NCI-H2107 (cell line): Measurements from ENCODE around the gene SMO.
"Not testable (repeated sequence)": the region's sequence is repeated elsewhere in the genome, so short reads cannot be mapped to it uniquely, and the experiment has no call there.

Source experiments
- DNase-seq: peaks from one replicate; lab custom pipeline; 2025; lab: John Stamatoyannopoulos, UW

The SMO gene

DNA sequence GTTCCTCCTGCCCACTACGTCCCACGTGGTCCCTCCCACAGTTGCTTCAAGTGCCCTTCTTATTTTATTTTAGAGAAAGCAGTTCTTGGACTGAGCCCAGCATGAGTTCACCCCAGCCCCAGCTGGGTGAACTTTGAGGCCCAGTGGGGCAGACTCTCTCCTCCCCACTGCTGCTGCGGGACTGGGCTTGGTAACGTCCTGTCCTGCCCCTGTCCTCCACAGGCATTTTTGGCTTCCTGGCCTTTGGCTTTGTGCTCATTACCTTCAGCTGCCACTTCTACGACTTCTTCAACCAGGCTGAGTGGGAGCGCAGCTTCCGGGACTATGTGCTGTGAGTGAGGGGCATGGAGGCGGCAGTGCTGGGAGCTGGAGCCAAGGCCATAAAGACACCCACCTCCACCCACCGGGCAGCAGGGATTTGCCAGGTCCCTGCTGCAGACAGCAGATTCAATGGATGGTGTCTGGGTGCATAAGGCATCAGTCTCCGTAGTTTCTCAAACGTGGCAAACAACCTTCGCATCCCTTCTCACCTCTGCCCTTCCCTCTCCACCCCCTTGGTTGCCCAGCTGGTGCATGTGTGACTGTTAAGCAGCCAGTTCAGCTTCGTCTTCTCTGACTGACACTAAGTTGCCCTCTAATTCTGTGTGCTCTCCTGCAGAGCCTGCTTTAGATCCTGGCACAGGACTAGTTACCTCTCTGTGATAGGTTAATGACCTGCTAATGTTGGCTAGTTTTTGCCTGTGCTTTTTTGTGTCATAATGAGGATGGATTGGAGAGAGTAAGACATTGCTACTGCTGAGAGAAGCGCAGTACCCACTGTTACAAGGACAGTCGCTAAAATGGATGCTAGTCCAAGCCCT is 20.9 kb downstream of the SMO start:
- DNase-seq = no peak

DNA sequence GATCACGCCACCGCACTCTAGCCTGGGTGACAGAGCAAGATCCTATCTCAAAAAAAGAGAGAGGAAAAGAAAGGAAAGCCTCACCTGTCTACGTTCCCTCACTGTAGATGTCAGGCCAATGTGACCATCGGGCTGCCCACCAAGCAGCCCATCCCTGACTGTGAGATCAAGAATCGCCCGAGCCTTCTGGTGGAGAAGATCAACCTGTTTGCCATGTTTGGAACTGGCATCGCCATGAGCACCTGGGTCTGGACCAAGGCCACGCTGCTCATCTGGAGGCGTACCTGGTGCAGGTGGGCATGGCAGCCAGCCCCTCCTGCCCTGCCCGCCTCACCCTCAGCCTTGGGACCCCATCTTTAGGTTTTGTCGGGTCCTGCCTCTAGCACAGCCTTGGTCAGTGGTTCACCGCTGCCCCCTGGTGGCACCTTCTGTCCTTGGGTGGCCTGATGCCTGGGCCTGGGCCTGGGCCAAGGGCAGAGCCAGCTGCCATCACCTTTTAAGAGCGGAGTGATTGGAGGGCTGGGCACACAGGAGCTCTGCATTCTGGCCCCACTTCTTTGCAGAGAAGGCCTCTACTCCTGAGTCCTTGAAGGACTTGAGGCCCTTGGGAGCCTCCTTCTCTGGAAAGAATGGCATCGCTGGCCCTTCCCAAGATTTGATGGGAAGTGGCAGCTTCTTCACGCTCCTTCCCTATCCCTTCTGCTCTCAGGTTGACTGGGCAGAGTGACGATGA is 22.0 kb downstream of the SMO start:
- DNase-seq = no peak

DNA sequence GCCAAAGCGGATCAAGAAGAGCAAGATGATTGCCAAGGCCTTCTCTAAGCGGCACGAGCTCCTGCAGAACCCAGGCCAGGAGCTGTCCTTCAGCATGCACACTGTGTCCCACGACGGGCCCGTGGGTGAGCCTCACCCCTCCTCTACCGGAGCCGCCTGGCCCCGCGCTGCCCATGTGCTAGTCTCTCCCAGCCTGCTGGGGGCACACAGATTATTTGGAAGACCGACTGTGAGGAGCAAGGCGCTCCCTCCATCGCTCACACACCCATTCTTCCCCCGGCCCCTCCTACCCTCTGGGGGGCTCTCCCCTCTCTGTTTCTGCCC is 22.5 kb downstream of the SMO start:
- DNase-seq = no peak

DNA sequence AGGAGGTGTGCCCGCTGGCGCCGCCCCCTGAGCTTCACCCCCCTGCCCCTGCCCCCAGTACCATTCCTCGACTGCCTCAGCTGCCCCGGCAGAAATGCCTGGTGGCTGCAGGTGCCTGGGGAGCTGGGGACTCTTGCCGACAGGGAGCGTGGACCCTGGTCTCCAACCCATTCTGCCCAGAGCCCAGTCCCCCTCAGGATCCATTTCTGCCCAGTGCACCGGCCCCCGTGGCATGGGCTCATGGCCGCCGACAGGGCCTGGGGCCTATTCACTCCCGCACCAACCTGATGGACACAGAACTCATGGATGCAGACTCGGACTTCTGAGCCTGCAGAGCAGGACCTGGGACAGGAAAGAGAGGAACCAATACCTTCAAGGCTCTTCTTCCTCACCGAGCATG is 23.7 kb downstream of the SMO start:
- no peak for DNase-seq

DNA sequence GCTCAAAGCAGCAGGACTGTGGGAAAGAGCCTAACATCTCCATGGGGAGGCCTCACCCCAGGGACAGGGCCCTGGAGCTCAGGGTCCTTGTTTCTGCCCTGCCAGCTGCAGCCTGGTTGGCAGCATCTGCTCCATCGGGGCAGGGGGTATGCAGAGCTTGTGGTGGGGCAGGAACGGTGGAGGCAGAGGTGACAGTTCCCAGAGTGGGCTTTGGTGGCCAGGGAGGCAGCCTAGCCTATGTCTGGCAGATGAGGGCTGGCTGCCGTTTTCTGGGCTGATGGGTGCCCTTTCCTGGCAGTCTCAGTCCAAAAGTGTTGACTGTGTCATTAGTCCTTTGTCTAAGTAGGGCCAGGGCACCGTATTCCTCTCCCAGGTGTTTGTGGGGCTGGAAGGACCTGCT is 24.2 kb downstream of the SMO start:
- DNase-seq = no peak

DNA sequence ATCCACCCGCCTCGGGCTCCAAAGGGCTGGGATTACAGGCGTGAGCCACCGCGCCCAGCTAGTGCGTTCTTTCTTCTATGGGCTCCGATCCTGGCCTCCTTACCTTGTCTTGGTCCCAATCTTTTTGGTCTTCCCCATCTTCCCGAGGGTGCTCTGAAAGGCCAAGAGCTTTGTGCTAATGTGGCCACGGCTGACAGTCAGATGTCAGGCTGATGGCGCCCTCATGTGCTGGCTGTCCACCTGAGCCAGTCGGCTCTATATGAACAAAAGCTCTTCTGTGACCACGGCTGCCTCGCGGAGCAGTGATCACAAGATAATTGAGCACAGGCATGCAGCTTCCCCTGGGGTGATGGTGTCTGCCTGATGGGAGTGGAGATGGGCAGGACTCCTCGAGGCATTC is 25.4 kb downstream of the SMO start:
- DNase-seq = peak; percentile 56

DNA sequence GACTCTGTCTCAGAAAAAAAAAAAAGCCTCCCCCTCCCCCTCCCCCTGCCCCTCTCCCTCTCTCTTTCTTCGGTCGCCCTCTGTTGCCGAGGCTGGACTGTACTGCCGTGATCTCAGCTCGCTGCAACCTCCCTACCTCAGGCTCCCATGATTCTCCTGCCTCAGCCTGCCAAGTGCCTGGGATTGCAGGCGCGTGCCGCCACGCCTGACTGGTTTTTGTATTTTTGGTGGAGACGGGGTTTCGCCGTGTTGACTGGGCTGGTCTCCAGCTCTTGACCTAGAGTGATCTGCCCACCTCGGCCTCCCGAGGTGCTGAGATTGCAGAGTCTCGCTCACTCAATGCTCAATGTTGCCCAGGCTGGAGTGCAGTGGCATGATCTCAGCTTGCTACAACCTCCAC is 27.3 kb downstream of the SMO start:
- not testable (repeated sequence) for DNase-seq

DNA sequence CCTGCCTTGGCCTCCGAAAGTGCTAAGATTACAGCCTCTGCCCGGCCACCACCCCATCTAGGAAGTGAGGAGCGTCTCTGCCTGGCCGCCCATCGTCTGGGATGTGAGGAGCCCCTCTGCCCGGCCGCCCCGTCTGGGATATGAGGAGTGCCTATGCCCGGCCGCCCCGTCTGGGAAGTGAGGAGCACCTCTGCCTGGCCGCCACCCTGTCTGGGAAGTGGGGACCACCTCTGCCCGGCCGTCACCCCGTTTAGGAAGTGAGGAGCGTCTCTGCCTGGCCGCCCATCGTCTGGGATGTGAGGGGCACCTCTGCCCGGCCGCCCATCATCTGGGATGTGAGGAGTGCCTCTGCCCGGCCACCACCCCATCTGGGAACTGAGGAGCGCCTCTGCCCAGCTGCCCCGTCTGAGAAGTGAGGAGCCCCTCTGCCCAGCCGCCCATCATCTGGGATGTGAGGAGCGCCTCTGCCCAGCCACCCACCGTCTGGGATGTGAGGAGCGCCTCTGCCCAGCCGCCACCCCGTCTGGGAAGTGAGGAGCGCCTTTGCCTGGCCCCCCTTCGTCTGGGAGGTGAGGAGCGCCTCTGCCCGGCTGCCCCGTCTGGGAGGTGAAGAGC is 27.8 kb downstream of the SMO start:
- DNase-seq = not testable (repeated sequence)

DNA sequence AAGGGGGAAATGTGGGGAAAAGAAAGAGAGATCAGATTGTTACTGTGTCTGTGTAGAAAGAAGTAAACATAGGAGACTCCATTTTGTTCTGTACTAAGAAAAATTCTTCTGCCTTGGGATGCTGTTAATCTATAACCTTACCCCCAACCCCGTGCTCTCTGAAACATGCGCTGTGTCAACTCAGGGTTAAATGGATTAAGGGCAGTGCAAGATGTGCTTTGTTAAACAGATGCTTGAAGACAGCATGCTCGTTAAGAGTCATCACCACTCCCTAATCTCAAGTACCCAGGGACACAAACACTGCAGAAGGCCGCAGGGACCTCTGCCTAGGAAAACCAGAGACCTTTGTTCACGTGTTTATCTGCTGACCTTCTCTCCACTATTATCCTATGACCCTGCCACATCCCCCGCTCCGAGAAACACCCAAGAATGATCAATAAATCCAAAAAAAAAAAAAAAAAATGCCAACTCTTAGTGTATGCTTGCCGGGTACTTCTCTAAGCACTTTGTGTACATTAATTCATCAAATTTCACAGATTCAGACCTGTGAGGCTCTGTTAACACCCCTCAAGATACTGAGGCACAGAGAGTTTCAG is 28.5 kb downstream of the SMO start:
- DNase-seq = not testable (repeated sequence)

DNA sequence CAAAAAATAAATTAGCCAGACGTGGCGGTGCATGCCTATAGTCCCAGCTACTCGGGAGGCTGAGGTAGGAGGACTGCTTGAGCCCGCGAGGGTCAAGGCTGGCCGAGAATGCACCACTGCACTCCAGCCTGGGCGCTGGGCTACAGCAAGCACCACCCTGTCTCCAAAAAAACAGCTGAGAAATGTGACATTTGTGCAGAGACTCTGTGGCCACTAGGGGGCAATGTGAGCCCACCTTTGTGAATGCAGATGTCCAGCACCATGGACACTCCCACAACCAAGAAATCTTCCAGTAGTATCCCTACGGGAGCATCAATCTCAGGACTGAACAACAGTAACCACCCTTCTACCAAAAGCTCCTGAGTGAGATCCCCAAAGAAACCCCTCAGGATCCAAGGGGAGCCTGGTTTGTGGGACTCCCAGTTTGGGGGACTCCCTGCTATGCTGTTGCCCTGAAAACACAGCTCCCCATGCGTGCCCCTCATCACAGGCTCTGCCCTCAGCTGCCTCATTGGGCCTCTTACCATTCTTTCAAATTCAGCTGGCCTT is 30.2 kb downstream of the SMO start:
- DNase-seq = peak; percentile 81

DNA sequence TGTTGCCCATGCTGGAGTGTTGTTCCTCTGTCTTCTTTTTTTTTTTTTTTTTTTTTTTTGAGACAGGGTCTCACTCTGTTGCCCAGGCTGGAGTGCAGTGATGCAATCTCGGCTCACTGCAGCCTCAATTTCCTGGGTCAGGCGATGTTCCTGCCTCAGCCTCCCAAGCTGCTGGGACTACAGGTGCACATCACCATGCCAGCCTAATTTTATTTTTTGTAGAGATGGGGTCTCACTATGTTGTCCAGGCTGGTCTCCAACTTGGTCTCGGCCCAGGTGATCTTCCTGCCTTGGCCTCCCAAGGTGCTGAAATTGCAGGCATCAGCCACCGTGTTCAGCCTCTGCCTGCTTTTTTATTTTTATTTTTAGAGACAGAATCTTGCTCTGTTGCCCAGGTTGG is 30.7 kb downstream of the SMO start:
- DNase-seq = not testable (repeated sequence)

DNA sequence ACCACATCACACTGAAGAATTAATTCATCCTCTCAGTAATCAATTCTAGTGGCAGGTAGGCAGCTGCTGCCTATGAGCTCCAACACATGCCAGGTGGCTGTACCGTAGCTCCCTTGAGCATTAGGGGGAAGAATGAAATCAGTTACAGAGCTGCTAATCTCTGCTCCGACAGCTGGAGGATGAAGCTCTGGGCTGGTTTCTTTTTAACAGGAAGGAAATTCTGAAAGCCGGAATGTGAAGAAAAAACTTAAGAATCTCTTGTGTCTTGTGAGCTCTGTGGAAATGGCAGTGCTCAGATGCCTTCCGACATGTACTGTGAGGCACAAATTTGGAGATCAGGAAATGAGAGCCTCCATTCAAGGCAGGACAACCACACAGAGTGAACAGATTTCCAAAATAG is 33.6 kb downstream of the SMO start:
- peak; percentile 56 for DNase-seq

DNA sequence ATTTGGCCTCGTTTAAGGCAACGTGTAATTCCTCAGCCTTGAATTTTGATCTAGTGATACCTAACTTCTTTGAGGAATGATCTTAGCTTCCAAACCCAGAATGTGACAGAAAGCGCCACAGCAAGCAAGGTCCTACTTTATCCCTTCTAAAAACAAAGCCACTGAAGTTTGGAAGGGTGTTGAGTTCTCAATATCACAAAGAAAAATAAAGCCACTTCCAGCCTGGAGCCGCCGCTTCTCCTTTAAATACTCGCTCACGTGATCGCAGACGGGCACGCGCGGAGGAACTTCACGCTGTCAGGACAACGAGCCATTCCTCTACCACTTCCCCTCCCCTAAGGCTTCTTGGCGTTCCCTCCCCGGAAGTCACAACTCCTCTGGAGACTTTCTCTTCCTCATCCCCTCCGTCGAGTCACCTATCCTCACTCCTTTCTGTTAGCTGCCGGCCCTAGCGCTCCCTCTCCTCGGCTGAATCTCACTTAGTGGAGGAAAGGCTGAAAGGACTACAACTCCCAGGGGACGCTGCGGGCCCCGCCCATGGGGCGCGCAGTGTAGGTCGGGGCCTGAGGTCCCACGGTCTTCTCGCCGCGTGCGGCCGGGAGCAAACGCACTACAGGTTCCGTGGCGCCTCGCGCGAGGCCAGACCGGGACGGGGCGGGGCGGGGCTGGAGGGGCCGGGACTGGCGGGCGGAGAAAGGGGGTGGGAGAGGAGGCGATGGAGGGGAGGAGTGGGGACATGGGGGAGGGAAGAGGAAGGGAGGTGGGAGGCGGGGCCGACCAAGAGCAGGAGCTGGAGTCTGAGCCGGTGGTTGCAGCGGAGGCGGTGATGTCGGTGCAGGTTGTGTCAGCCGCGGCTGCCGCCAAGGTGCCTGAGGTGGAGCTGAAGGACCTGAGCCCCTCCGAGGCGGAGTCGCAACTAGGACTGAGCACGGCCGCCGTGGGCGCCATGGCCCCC is 36.1 kb downstream of the SMO start, which contains the start of gene AHCYL2:
Gene AHCYL2, plus strand, starts transcription at position 780 of the 955 bp plus-strand sequence.
- peak; percentile 94 for DNase-seq

DNA sequence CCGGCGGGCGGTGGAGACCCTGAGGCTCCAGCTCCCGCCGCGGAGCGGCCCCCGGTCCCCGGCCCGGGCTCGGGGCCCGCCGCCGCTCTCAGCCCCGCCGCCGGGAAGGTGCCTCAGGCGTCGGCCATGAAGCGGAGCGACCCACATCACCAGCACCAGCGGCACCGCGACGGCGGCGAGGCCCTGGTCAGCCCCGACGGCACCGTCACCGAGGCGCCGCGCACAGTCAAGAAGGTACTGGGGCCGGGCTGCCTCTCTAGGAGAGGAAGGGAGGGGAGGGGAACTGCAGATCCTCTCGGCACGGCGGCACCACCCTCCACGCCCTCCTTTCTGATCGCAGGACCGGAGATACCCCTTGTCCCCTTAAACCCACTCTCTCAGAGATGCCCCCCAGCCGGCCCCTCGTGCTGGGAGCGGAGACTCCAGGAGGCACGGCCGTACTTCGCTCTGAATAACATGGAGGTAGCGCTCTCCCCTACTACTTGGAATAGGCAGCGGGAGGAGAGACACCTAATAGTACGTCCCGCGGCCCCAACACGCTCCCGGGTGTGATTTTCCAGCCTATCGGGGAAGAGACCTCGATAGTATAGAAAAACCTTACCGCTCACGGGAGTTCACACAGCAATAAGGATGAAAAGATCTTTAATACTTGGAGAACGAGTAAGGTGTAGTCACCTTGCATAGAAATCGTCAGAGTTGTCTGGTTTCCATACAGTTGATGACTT is 36.9 kb downstream of the SMO start:
- peak; percentile 27 for DNase-seq

DNA sequence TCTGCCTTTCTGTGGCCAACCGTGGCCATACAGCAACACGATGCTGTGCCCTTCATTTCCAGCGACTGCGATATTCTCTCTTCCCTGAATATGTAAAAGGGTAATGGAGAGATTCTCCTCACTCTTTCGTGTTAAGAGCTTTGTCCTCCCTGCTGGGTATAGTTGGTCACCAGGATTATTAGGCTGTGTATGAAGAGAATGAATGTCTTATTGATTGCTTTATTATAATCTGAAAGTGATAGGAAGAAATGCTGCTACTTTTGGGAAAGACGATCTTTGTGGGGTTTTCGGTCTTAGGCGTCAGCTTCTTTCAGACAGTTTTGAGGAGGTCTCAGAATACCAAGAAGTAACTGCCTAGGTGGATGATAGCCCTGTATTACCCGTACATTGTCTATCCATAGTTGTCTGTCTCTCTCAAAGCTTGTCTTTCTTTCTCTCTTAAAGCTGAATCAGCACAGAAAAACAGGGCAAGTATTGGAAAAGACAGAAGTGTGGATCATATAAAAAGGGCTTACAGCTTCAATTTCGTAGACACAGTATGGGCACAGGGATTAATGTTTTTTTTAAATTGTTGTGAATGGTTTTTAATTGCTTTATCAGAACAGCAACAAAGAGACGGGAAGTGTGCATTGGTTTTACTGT is 37.6 kb downstream of the SMO start:
- no peak for DNase-seq

DNA sequence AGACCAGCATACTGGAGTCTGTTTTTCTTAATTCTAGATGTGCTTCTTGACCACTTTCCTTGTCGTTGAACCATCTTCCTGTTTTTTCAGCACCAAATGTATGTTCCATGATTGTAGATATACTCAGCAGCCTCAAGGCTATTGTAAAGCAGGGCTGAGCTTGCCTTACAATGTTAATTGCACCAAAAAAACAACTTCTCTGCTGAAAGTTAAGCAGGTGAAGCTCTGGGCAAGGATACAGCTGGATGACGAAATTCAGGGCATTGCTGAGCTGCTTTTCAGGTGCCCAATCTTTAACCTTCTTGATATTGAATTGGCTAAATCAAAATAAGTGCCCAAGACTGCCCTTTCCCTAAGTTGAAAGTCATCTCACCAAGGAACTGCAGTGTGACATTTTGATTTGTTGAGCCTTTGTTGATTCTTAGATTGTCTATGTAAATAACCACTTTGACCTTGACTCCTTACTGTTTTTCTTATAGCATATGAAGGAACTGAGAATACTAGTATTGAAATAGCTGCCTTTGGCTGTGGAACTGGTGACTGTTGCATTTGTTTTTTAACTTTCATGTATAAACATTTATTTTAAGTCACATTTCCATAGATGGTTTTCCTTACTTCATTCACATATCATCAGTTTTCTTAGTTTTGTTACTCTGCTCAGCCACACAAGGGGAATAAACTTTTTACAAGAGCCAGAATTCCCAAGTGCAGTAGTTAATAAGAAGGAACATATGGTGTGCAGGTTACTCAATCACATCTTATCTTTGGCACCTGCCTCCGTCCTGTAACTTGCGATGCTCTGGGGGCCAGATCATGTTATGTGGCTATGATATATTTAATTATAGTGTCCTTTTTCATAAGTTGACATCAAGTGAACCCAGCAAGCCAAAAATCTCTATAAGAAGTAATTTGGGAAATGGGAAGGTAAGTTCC is 39.5 kb downstream of the SMO start:
- DNase-seq = no peak

DNA sequence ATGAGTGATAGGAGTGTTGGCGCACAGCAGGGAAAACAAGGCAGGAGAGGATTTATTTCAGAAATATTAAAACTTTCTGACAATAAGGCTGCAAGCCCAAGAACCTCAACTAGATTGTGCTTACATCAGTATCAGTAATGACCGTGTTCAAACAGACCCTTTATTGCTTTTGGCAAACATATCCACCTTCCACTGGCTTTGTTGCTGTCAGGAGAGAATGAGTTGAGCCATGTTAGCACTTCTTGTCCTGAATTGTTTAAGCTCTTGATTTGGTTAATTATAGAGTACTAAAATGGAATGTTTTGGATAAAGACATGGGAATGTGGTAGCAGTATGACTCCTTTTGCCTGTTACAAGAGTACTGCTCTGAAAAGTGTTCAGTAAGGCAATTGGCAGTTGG is 40.2 kb downstream of the SMO start:
- DNase-seq = no peak

DNA sequence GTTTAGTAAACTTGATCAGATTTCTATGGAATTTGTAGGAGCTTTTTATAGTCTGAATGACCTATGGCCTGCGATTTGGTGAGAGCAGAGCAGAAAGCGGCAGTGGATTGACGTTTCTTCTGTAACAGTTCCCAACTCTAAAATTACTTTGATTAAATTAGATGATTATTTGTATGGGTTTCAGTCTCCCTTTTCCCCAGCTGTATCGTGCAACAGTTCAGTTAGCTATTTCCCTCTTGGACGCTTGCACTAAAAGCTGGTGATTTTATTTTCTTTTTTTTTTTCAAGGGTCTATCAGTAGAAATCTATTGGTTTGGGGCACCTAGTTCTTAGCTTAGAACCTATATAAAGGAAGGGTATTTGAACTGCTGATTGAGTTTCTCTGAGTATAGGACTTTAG is 43.2 kb downstream of the SMO start:
- no peak for DNase-seq

DNA sequence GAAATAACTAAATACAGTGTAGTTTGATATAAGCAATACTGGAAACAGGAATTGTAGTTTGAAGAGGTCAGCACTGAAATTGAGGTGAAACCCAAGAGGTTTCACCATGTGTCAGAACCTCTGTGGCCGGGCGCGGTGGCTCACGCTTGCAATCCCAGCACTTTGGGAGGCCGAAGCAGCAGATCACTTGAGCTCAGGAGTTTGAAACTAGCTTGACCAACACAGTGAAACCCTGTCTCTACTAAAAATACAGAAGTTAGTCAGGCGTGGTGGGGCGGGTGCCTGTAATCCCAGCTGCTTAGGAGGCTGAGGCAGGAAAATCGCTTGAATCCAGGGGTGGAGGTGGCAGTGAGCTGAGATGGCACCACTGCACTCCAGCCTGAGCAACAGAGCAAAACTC is 50.1 kb downstream of the SMO start:
- no peak for DNase-seq
